Stimulated activated CD8-positive, alpha-beta memory T cell treated with anti-CD3 and anti-CD28 coated beads, Interleukin-12 subunit alpha, Interleukin-12 subunit beta, amount 100 ng/mL, for 1 hour (primary cell): ENCODE measurements around the gene PIK3R5.
A peak's percentile ranks its signal among the peaks of the same experiment; 100 is the strongest.
"Not testable (repeated sequence)": the region's sequence is repeated elsewhere in the genome, so short reads cannot be mapped to it uniquely, and the experiment has no call there.

Experiments
- DNase-seq: peaks from one replicate; pipeline ENCODE4 v3.0.0-alpha.2; 2020; ENCODE audit warnings: low read depth

Gene PIK3R5

GRCh38 chr17:8986295-8986694 is 20.8 kb upstream of the PIK3R5 start:
- DNase-seq, result no peak

GRCh38 chr17:8985054-8985701 is 19.7 kb upstream of the PIK3R5 start:
- DNase-seq, result no peak

GRCh38 chr17:8984225-8984624 is 18.7 kb upstream of the PIK3R5 start:
- DNase-seq, result not testable (repeated sequence)

GRCh38 chr17:8981443-8981842 is 15.9 kb upstream of the PIK3R5 start:
- no peak for DNase-seq

- DNase-seq, result no peak
Measured at GRCh38 chr17:8979715-8980114, 14.2 kb upstream of the PIK3R5 start.

- DNase-seq, result no peak
Measured at GRCh38 chr17:8976638-8977037, 11.1 kb upstream of the PIK3R5 start.

GRCh38 chr17:8975091-8975725 is 9.7 kb upstream of the PIK3R5 start:
- DNase-seq, result no peak

- no peak for DNase-seq
Measured at GRCh38 chr17:8969901-8970300, 4.4 kb upstream of the PIK3R5 start.

- DNase-seq, result no peak
Measured at GRCh38 chr17:8968503-8968902, 3.0 kb upstream of the PIK3R5 start.

GRCh38 chr17:8967861-8968260 is 2.4 kb upstream of the PIK3R5 start:
- DNase-seq, result no peak

GRCh38 chr17:8966926-8967325 is 1.4 kb upstream of the PIK3R5 start:
- no peak for DNase-seq

- DNase-seq, result no peak
Measured at GRCh38 chr17:8964801-8965393, 610 bp downstream of the PIK3R5 start.

- no peak for DNase-seq
Measured at GRCh38 chr17:8963647-8964258, 1.8 kb downstream of the PIK3R5 start.

- no peak for DNase-seq
Measured at GRCh38 chr17:8963014-8963413, 2.5 kb downstream of the PIK3R5 start.

- no peak for DNase-seq
Measured at GRCh38 chr17:8961829-8962228, 3.7 kb downstream of the PIK3R5 start.

- DNase-seq, result no peak
Measured at GRCh38 chr17:8960325-8961140, 5.0 kb downstream of the PIK3R5 start.

- DNase-seq, result no peak
Measured at GRCh38 chr17:8959312-8959918, 6.1 kb downstream of the PIK3R5 start.

GRCh38 chr17:8957721-8958120 is 7.8 kb downstream of the PIK3R5 start:
- no peak for DNase-seq

GRCh38 chr17:8956465-8956902 is 9.0 kb downstream of the PIK3R5 start:
- no peak for DNase-seq

GRCh38 chr17:8955021-8955959 is 10.2 kb downstream of the PIK3R5 start:
- no peak for DNase-seq

- DNase-seq, result peak; percentile 51
Measured at GRCh38 chr17:8954339-8954738, 11.2 kb downstream of the PIK3R5 start.
